Mucosa of stomach (tissue), 1 donor: ENCODE measurements around the gene TET1.
"Not testable (repeated sequence)": the region's sequence is repeated elsewhere in the genome, so short reads cannot be mapped to it uniquely, and the experiment has no call there.

Experiments
- H3K27me3 ChIP-seq: one replicate; pipeline ENCODE4 v1.7.0; 2013; ENCODE audit warnings: mild to moderate bottlenecking, low read length; ENCODE audit not compliant: control insufficient read depth, insufficient read depth
- H3K36me3 ChIP-seq: one replicate; pipeline ENCODE4 v1.7.0; 2013; ENCODE audit warnings: low read length; ENCODE audit not compliant: control insufficient read depth, insufficient read depth
- H3K4me1 ChIP-seq: one replicate; pipeline ENCODE4 v1.7.0; 2013; ENCODE audit warnings: mild to moderate bottlenecking, low read length; ENCODE audit not compliant: control insufficient read depth, insufficient read depth
- H3K4me3 ChIP-seq: one replicate; pipeline ENCODE4 v1.7.0; 2013; ENCODE audit warnings: low read length
- H3K9ac ChIP-seq: one replicate; pipeline ENCODE4 v1.7.0; 2013; ENCODE audit warnings: mild to moderate bottlenecking, low read length, moderate library complexity
- H3K9me3 ChIP-seq: one replicate; pipeline ENCODE4 v1.7.0; 2013; ENCODE audit warnings: mild to moderate bottlenecking, low read length, moderate library complexity; ENCODE audit not compliant: control insufficient read depth
- donor health status: Pancreatic carcinoma.

TET1 gene

DNA sequence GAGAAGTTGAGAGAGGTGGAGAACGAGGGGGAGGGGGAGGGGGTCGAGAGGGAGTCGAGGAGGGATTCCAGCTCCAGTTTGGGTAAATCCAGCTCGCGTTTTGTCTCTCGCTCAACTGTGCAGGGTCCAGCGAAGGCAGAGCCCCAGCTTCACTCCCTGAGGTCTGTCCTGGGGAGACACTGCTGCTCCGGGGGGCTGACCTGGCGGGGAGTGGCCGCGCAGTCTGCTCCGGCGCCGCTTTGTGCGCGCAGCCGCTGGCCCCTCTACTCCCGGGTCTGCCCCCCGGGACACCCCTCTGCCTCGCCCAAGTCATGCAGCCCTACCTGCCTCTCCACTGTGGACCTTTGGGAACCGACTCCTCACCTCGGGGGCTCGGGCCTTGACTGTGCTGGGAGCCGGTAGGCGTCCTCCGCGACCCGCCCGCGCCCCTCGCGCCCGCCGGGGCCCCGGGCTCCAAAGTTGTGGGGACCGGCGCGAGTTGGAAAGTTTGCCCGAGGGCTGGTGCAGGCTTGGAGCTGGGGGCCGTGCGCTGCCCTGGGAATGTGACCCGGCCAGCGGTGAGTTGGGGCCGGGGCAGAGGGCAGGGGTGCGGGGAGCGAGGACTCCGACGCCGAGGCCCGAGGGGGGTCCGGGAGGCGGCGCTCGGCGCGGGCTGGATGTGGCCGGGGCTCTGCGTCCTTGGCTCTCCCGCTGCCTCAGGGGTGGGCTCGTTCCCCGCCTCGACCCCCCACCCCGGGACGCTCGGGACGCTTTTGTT, at the start of gene TET1:
TSS of gene TET1 (plus strand) at position 152 of the 757 bp plus-strand sequence. CDS start 12,002 bp downstream, outside the sequence.
- Histone ChIP-seq H3K27me3 (peaks cover 27% of the 10 kb centered on the region), H3K36me3 (no peaks in the 10 kb centered on the region), H3K4me3 (peak within 1 kb of the TSS; percentile 46), H3K4me1 (peaks cover 4% of the 10 kb centered on the region), H3K9ac (peak within 1 kb of the TSS; percentile 69), H3K9me3 (no peaks in the 10 kb centered on the region)

DNA sequence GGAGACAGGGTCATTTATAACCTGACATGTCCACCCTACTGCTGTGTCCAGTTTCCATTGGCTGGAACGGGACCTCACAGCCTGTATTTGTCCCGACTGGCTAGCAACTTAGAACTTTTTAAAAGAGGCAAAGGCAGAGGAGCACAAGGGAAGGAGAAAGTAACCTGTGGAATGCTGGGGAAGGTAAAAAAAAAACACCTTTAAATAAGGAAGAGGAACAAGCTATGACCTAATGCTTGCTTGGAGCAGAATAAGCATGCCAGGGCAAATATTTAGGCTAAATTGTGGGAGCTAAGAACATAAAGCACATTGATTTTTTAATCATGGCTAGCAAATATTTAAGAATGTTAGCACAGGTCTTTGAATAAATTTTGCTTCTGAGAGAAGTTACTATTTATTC, 43.9 kb upstream of the TET1 start:
- not testable (repeated sequence) for H3K27me3 ChIP-seq, H3K9me3 ChIP-seq, H3K36me3 ChIP-seq, H3K4me3 ChIP-seq
- Histone ChIP-seq H3K9ac (peak overlapping the region; percentile 39), H3K4me1 (peaks cover 11% of the 10 kb centered on the region)

DNA sequence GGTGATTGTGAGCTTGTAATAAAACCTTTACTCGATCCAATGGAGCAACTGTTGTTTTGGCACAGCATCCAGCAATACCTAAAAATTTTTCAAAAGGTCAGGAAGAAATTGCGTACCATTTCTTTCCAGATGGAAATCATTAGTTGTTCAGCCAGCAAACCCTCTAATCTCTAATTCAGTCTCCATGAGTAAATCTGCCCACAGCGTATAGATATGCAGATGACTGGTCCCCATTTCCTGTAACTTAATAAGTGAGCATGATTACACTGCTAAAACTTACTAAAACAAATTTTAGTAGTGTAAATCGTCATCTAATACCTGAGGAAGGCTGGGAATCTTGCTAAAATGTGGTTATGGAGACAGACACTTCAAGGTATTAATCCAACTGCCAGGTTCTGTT, 43.4 kb upstream of the TET1 start:
- Histone ChIP-seq H3K27me3 (no peaks in the 10 kb centered on the region), H3K9me3 (no peaks in the 10 kb centered on the region), H3K9ac (no peak overlapping the region), H3K4me3 (no peak overlapping the region), H3K36me3 (no peaks in the 10 kb centered on the region), H3K4me1 (peaks cover 11% of the 10 kb centered on the region)

- Histone ChIP-seq H3K36me3 (no peaks in the 10 kb centered on the region), H3K9me3 (no peaks in the 10 kb centered on the region), H3K4me1 (peaks cover 11% of the 10 kb centered on the region), H3K9ac (no peak overlapping the region), H3K4me3 (no peak overlapping the region), H3K27me3 (no peaks in the 10 kb centered on the region)
Observed at GRCh38 chr10:68517188-68517587, 42.9 kb upstream of the TET1 start.

DNA sequence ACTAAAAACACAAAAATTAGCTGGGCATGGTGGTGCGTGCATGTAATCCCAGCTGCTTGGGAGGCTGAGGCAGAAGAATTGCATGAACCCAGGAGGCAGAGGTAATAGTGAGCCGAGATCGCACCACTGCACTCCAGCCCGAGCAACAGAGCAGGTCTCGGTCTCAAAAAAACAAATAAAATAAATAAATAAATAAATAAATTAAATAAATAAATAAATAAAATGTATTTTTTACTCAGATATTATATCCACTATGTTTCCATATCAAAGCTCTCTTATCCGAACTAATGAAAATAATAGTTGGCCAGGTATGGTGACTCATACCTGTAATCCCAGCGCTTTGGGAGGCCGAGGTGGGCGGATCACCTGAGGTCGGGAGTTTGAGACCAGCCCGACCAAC, 41.5 kb upstream of the TET1 start:
- peaks cover 11% of the 10 kb centered on the region for H3K4me1 ChIP-seq
- H3K9me3 ChIP-seq, H3K36me3 ChIP-seq, H3K27me3 ChIP-seq, H3K4me3 ChIP-seq, H3K9ac ChIP-seq: not testable (repeated sequence)

DNA sequence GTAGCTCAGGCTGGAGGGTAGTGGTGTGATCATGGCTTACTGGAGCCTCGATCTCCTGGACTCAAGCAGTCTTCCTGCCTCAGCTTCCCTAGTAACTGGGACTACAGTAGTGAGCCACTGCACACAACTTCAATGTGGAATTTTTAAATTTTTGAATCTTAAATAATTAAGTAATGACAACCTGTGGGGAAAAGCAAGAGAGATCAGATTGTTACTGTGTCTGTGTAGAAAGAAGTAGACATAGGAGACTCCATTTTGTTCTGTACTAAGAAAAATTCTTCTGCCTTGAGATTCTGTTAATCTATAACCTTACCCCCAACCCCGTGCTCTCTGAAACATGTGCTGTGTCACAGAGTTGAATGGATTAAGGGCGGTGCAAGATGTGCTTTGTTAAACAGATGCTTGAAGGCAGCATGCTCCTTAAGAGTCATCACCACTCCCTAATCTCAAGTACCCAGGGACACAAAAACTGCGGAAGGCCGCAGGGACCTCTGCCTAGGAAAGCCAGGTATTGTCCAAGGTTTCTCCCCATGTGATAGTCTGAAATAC, 34.6 kb upstream of the TET1 start:
- H3K9ac ChIP-seq, H3K4me1 ChIP-seq, H3K9me3 ChIP-seq, H3K4me3 ChIP-seq, H3K27me3 ChIP-seq, H3K36me3 ChIP-seq: not testable (repeated sequence)

DNA sequence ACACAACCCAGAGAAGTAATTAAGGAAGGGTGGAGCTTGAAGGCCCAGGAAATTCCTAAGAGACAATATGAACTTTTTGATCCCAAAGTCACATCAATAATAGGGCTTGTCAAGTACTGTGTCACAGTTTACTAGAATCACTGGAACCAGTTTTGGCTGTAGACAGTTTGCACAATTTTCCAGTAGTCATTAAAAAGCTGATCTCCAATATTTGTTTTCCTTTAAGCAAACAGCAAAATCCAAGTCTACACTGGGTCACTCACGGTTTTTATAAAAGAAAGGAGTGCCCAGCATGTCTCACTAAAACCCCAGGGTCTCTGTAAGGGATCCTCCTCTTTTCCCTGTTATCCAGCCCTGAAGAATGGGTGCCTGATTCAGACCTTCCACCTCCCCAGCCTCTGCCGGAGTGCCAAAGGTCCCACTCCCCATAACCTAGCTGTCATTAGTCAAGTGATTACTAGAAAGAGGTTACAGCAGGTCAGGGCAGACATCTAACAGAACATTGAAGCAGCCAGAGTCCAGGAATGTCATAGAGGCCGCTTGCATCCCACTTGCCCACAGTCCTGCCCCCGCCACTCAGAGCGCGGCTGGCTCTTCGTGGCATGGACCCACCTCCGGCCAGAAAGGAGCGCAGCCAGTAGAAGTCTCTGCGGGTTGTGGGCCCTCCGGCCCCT, 33.4 kb upstream of the TET1 start:
- peak overlapping the region; percentile 95 for H3K4me3 ChIP-seq
- no peaks in the 10 kb centered on the region for H3K27me3 ChIP-seq
- peak overlapping the region; percentile 96 for H3K9ac ChIP-seq
- H3K36me3 ChIP-seq = no peaks in the 10 kb centered on the region
- H3K4me1 ChIP-seq = no peaks in the 10 kb centered on the region
- no peaks in the 10 kb centered on the region for H3K9me3 ChIP-seq

DNA sequence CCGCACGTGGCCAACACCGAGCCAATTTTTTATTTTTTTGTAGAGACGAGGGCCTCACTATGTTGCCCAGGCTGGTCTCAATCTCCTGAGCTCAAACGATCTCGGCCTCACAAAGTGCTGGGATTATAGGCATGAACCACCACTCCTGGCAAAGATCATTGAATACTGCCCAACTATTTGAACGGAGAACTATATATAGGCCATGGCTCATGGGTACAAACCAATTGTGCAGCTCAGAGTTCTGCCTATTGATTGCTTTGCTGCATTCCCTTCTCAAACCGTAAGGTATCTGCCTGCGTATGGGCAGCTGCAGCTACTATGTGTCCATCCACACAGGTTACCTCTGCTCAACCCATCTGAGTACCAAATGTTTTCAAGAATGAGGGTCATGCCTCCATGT, 23.2 kb upstream of the TET1 start:
- H3K4me3 ChIP-seq = no peak overlapping the region
- H3K9ac ChIP-seq = no peak overlapping the region
- no peaks in the 10 kb centered on the region for H3K4me1 ChIP-seq
- H3K9me3 ChIP-seq = no peaks in the 10 kb centered on the region
- no peaks in the 10 kb centered on the region for H3K27me3 ChIP-seq
- H3K36me3 ChIP-seq = no peaks in the 10 kb centered on the region

DNA sequence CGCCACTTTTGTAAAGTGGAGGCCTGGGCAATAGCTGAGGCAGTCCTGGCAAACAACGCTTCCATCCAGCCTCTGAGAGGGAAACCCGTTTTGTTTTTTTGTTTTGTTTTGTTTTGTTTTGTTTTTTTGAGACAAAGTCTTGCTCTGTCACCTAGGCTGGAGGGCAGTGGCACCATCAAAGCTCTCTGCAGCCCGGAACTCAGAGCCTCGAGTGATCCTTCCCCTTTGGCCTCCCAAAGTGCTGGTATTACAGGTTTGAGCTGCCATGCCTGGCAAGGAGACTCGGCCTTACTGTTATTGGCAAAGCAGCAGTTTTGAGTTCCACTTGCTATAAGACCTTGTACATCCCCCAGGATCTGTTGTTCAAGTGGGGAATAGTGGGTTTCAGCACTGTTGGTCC, 22.3 kb upstream of the TET1 start:
- Histone ChIP-seq H3K4me1 (no peaks in the 10 kb centered on the region), H3K9ac (no peak overlapping the region), H3K36me3 (no peaks in the 10 kb centered on the region), H3K4me3 (no peak overlapping the region), H3K27me3 (no peaks in the 10 kb centered on the region), H3K9me3 (no peaks in the 10 kb centered on the region)

- Histone ChIP-seq H3K4me1 (no peaks in the 10 kb centered on the region), H3K9ac (no peak overlapping the region), H3K9me3 (no peaks in the 10 kb centered on the region), H3K4me3 (no peak overlapping the region), H3K27me3 (no peaks in the 10 kb centered on the region), H3K36me3 (no peaks in the 10 kb centered on the region)
Observed at GRCh38 chr10:68543004-68543918, 16.9 kb upstream of the TET1 start.

DNA sequence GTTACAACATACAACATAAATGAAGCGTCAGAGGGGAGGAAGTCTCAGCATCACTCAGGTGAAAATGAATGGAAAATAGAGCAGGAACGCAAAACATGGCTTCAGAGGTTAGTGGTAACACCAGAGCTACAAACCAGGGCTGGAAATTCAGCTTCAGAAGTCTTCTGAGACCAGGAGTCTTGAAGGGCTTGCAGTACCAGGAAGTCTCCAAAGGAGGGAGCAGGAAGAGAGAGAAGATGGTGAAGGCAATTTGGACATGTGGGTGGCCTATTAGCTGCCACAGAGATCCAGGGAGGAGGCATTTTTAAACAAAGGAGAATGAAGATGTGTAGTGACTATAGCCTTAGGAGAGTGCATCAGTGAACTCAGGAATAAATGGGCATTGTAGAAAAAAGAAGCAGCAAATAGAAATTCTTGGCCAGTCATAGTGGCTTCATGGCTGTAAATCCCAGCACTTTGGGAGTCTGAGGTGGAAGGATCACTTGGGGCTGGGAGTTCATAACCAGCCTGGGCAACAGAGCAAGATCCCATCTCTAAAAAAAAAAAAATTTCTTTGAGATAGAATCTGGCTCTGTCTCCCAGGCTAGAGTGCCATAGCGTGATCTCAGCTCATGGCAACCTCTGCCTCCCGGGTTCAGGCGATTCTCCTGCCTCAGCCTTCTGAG, 9.3 kb upstream of the TET1 start:
- Histone ChIP-seq H3K4me3 (no peak overlapping the region), H3K9ac (no peak overlapping the region), H3K9me3 (no peaks in the 10 kb centered on the region), H3K4me1 (no peaks in the 10 kb centered on the region), H3K36me3 (no peaks in the 10 kb centered on the region), H3K27me3 (no peaks in the 10 kb centered on the region)
